ENCODE data around the gene TNFAIP8.

The TNFAIP8 gene

GRCh38 chr5:119355685-119356611 is at the start of gene TNFAIP8:
Gene TNFAIP8, plus strand, starts transcription at chr5:119356019. Its CDS starts 72 bp downstream, at chr5:119356091.
- DNase-seq (ENCODE audit: low read depth, low spot score): no peak

- no peak for DNase-seq (ENCODE audit: low read depth, low spot score)
Observed at GRCh38 chr5:119307170-119307569, 48.6 kb upstream of the TNFAIP8 start.

GRCh38 chr5:119309326-119309725 is 46.5 kb upstream of the TNFAIP8 start:
- DNase-seq (ENCODE audit: low read depth, low spot score): no peak

- DNase-seq (ENCODE audit: low read depth, low spot score): no peak
Observed at GRCh38 chr5:119311688-119312087, 44.1 kb upstream of the TNFAIP8 start.

GRCh38 chr5:119312403-119312802 is 43.4 kb upstream of the TNFAIP8 start:
- no peak for DNase-seq (ENCODE audit: low read depth, low spot score)

- no peak for DNase-seq (ENCODE audit: low read depth, low spot score)
Observed at GRCh38 chr5:119313197-119313596, 42.6 kb upstream of the TNFAIP8 start.

- no peak for DNase-seq (ENCODE audit: low read depth, low spot score)
Observed at GRCh38 chr5:119313658-119314605, 41.9 kb upstream of the TNFAIP8 start.

GRCh38 chr5:119315516-119315949 is 40.3 kb upstream of the TNFAIP8 start:
- no peak for DNase-seq (ENCODE audit: low read depth, low spot score)

- DNase-seq (ENCODE audit: low read depth, low spot score): no peak
Observed at GRCh38 chr5:119316086-119316485, 39.7 kb upstream of the TNFAIP8 start.

- no peak for DNase-seq (ENCODE audit: low read depth, low spot score)
Observed at GRCh38 chr5:119316906-119317305, 38.9 kb upstream of the TNFAIP8 start.

- DNase-seq (ENCODE audit: low read depth, low spot score): no peak
Observed at GRCh38 chr5:119318256-119318894, 37.4 kb upstream of the TNFAIP8 start.

- no peak for DNase-seq (ENCODE audit: low read depth, low spot score)
Observed at GRCh38 chr5:119319401-119319800, 36.4 kb upstream of the TNFAIP8 start.

- no peak for DNase-seq (ENCODE audit: low read depth, low spot score)
Observed at GRCh38 chr5:119319890-119320289, 35.9 kb upstream of the TNFAIP8 start.

- no peak for DNase-seq (ENCODE audit: low read depth, low spot score)
Observed at GRCh38 chr5:119321569-119322311, 34.1 kb upstream of the TNFAIP8 start.

GRCh38 chr5:119322312-119322947 is 33.4 kb upstream of the TNFAIP8 start:
- no peak for DNase-seq (ENCODE audit: low read depth, low spot score)

GRCh38 chr5:119322948-119323537 is 32.8 kb upstream of the TNFAIP8 start:
- DNase-seq (ENCODE audit: low read depth, low spot score): no peak

- DNase-seq (ENCODE audit: low read depth, low spot score): no peak
Observed at GRCh38 chr5:119323601-119324000, 32.2 kb upstream of the TNFAIP8 start.

GRCh38 chr5:119324842-119325241 is 31.0 kb upstream of the TNFAIP8 start:
- DNase-seq (ENCODE audit: low read depth, low spot score): no peak

- no peak for DNase-seq (ENCODE audit: low read depth, low spot score)
Observed at GRCh38 chr5:119327018-119327417, 28.8 kb upstream of the TNFAIP8 start.
